Measurements from ENCODE around the gene TMEM129. TPM values are rescaled to one million over a fixed set of nuclear protein-coding genes. Genes with fewer than 3 reads are reported as not detected.

Gene TMEM129
- total RNA-seq, 2 experiments from 2014 or later, result 16.2 to 18.1 TPM

- CTCF ChIA-PET, result interaction anchor here (15.6 kb wide), 1 partner anchor 22 kb away, joined by 203 read pairs; no protein-coding TSS in a partner anchor
- POLR2A ChIA-PET, result no interaction called here
- Mint-ChIP-seq H3K36me3 (peaks cover 35% of the 10 kb centered on the region), H3K9me3 (no peaks in the 10 kb centered on the region), H3K4me1 (ENCODE audit: low read depth) (peaks cover 54% of the 10 kb centered on the region), H3K4me3 (peak overlapping the region; percentile 99), H3K27me3 (no peaks in the 10 kb centered on the region), H3K27ac (peak overlapping the region; percentile 94)
- intact Hi-C loops (cut with micrococcal nuclease), result no loop called here
- DNase-seq, result no peak
Observed at GRCh38 chr4:1715002-1715758, 5.9 kb downstream of the TMEM129 start.

GRCh38 chr4:1714303-1715001 lies 6.7 kb downstream of the TMEM129 start:
- intact Hi-C loops (cut with micrococcal nuclease), result no loop called here
- H3K27me3 Mint-ChIP-seq, result no peaks in the 10 kb centered on the region
- H3K27ac Mint-ChIP-seq, result peak overlapping the region; percentile 94
- CTCF ChIA-PET, result interaction anchor here (1.7 to 15.6 kb wide), 2 partner anchors 11 to 22 kb away, joined by 11 to 203 read pairs; no protein-coding TSS in a partner anchor
- POLR2A ChIA-PET, result interaction anchor here (0.9 to 3.4 kb wide), 2 partner anchors 9 to 21 kb away, joined by 4 to 21 read pairs; no protein-coding TSS in a partner anchor
- peaks cover 40% of the 10 kb centered on the region for H3K36me3 Mint-ChIP-seq
- no peak for DNase-seq
- no peaks in the 10 kb centered on the region for H3K9me3 Mint-ChIP-seq
- H3K4me1 Mint-ChIP-seq (ENCODE audit: low read depth), result peaks cover 54% of the 10 kb centered on the region
- peak overlapping the region; percentile 99 for H3K4me3 Mint-ChIP-seq

GRCh38 chr4:1713003-1713851 lies 7.9 kb downstream of the TMEM129 start:
- peaks cover 47% of the 10 kb centered on the region for H3K36me3 Mint-ChIP-seq

GRCh38 chr4:1712216-1713002 lies 8.7 kb downstream of the TMEM129 start, which contains the start of gene SLBP:
Gene SLBP, minus strand, starts transcription at chr4:1712319. Its CDS starts 131 bp downstream, at chr4:1712188.
- intact Hi-C loops (cut with micrococcal nuclease), result loop anchor here (1.0 to 2.0 kb wide), 5 partner anchors 9 to 366 kb away; partner anchors contain the start of genes NSD2, TACC3, TMEM129 and UVSSA
- Mint-ChIP-seq H3K4me1 (ENCODE audit: low read depth) (peaks cover 61% of the 10 kb centered on the region), H3K36me3 (peaks cover 50% of the 10 kb centered on the region), H3K27me3 (no peaks in the 10 kb centered on the region), H3K4me3 (peak within 1 kb of the TSS; percentile 99), H3K9me3 (no peaks in the 10 kb centered on the region), H3K27ac (peak within 1 kb of the TSS; percentile 94)
- ChIA-PET CTCF (interaction anchor here (1.0 to 15.6 kb wide), 6 partner anchors 10 to 36 kb away, joined by 3 to 203 read pairs (median 3); partner anchors contain the start of genes TACC3 and TMEM129), POLR2A (interaction anchor here (1.1 to 3.4 kb wide), 7 partner anchors 10 to 158 kb away, joined by 3 to 56 read pairs (median 5); partner anchors contain the start of genes NSD2, TACC3 and TMEM129)
- peak; percentile 99 for DNase-seq

More at GRCh38 chr4:1713003-1713851, 7.9 kb downstream of the TMEM129 start:
- Mint-ChIP-seq H3K27ac (peak overlapping the region; percentile 94), H3K9me3 (no peaks in the 10 kb centered on the region), H3K27me3 (no peaks in the 10 kb centered on the region), H3K4me3 (peak overlapping the region; percentile 99), H3K4me1 (ENCODE audit: low read depth) (peaks cover 58% of the 10 kb centered on the region)
- no peak for DNase-seq
- POLR2A ChIA-PET, result interaction anchor here (1.1 to 3.4 kb wide), 6 partner anchors 9 to 158 kb away, joined by 3 to 56 read pairs (median 6); partner anchors contain the start of genes NSD2, TACC3 and TMEM129
- intact Hi-C loops (cut with micrococcal nuclease), result loop anchor here (2.0 kb wide), 2 partner anchors 14 to 366 kb away; partner anchors contain the start of gene UVSSA
- CTCF ChIA-PET, result interaction anchor here (1.5 to 15.6 kb wide), 4 partner anchors 9 to 20 kb away, joined by 3 to 203 read pairs (median 13); partner anchors contain the start of genes TACC3 and TMEM129

- Mint-ChIP-seq H3K36me3 (peaks cover 50% of the 10 kb centered on the region), H3K27me3 (no peaks in the 10 kb centered on the region), H3K4me1 (ENCODE audit: low read depth) (peaks cover 60% of the 10 kb centered on the region), H3K4me3 (peak overlapping the region; percentile 89), H3K9me3 (no peaks in the 10 kb centered on the region), H3K27ac (peak overlapping the region; percentile 87)
- intact Hi-C loops (cut with micrococcal nuclease), result loop anchor here (1.0 to 2.0 kb wide), 5 partner anchors 10 to 365 kb away; partner anchors contain the start of genes NSD2, TACC3, TMEM129 and UVSSA
- ChIA-PET CTCF (interaction anchor here (0.7 to 15.6 kb wide), 7 partner anchors 9 to 97 kb away, joined by 3 to 203 read pairs (median 3); partner anchors contain the start of genes TACC3 and TMEM129), POLR2A (interaction anchor here (1.1 to 3.4 kb wide), 6 partner anchors 10 to 159 kb away, joined by 3 to 56 read pairs (median 6); partner anchors contain the start of genes NSD2, TACC3 and TMEM129)
- DNase-seq, result peak; percentile 60
Observed at GRCh38 chr4:1711571-1712215, 9.4 kb downstream of the TMEM129 start.

- POLR2A ChIA-PET, result interaction anchor here (1.3 to 3.4 kb wide), 5 partner anchors 10 to 33 kb away, joined by 3 to 56 read pairs (median 13); partner anchors contain the start of genes TACC3 and TMEM129
- intact Hi-C loops (cut with micrococcal nuclease), result no loop called here
- Mint-ChIP-seq H3K4me3 (peak overlapping the region; percentile 89), H3K27me3 (no peaks in the 10 kb centered on the region), H3K36me3 (peaks cover 52% of the 10 kb centered on the region), H3K9me3 (no peaks in the 10 kb centered on the region), H3K27ac (peak overlapping the region; percentile 87), H3K4me1 (ENCODE audit: low read depth) (peaks cover 61% of the 10 kb centered on the region)
- CTCF ChIA-PET, result interaction anchor here (0.7 to 15.6 kb wide), 4 partner anchors 10 to 98 kb away, joined by 3 to 203 read pairs (median 12); partner anchors contain the start of genes TACC3 and TMEM129
- DNase-seq, result no peak
Observed at GRCh38 chr4:1711055-1711570, 10.0 kb downstream of the TMEM129 start.

GRCh38 chr4:1708581-1708980 lies 12.5 kb downstream of the TMEM129 start:
- DNase-seq, result no peak
- no peaks in the 10 kb centered on the region for H3K9me3 Mint-ChIP-seq
- H3K4me1 Mint-ChIP-seq (ENCODE audit: low read depth), result peaks cover 59% of the 10 kb centered on the region
- H3K27ac Mint-ChIP-seq, result no peak overlapping the region
- intact Hi-C loops (cut with micrococcal nuclease), result no loop called here
- POLR2A ChIA-PET, result interaction anchor here (2.3 to 2.4 kb wide), 2 partner anchors 12 to 14 kb away, joined by 11 to 13 read pairs; partner anchors contain the start of genes TACC3 and TMEM129
- CTCF ChIA-PET, result interaction anchor here (2.1 to 15.6 kb wide), 3 partner anchors 15 to 18 kb away, joined by 6 to 203 read pairs (median 8); no protein-coding TSS in a partner anchor
- peaks cover 57% of the 10 kb centered on the region for H3K36me3 Mint-ChIP-seq
- H3K27me3 Mint-ChIP-seq, result no peaks in the 10 kb centered on the region
- no peak overlapping the region for H3K4me3 Mint-ChIP-seq

GRCh38 chr4:1706358-1706757 lies 14.8 kb downstream of the TMEM129 start:
- intact Hi-C loops (cut with micrococcal nuclease), result no loop called here
- Mint-ChIP-seq H3K36me3 (peaks cover 65% of the 10 kb centered on the region), H3K27ac (no peak overlapping the region), H3K4me1 (ENCODE audit: low read depth) (peaks cover 73% of the 10 kb centered on the region), H3K4me3 (no peak overlapping the region), H3K27me3 (no peaks in the 10 kb centered on the region), H3K9me3 (no peaks in the 10 kb centered on the region)
- no peak for DNase-seq
- ChIA-PET CTCF (interaction anchor here (0.6 to 15.6 kb wide), 2 partner anchors 14 to 284 kb away, joined by 3 to 203 read pairs; no protein-coding TSS in a partner anchor), POLR2A (interaction anchor here (0.6 to 1.0 kb wide), 2 partner anchors 12 to 15 kb away, joined by 4 to 6 read pairs; partner anchors contain the start of genes TACC3 and TMEM129)

- DNase-seq, result no peak
- H3K27ac Mint-ChIP-seq, result no peak overlapping the region
- CTCF ChIA-PET, result interaction anchor here (15.6 kb wide), 1 partner anchor 13 kb away, joined by 203 read pairs; no protein-coding TSS in a partner anchor
- no peak overlapping the region for H3K4me3 Mint-ChIP-seq
- H3K4me1 Mint-ChIP-seq (ENCODE audit: low read depth), result peaks cover 68% of the 10 kb centered on the region
- H3K36me3 Mint-ChIP-seq, result peaks cover 62% of the 10 kb centered on the region
- POLR2A ChIA-PET, result interaction anchor here (1.0 kb wide), 1 partner anchor 15 kb away, joined by 4 read pairs; the partner anchor contains the start of genes TACC3 and TMEM129
- no peaks in the 10 kb centered on the region for H3K27me3 Mint-ChIP-seq
- no peaks in the 10 kb centered on the region for H3K9me3 Mint-ChIP-seq
- intact Hi-C loops (cut with micrococcal nuclease), result no loop called here
Observed at GRCh38 chr4:1705732-1706131, 15.4 kb downstream of the TMEM129 start.

Data from activated CD4-positive, alpha-beta memory T cell treated with anti-CD3 and anti-CD28 coated beads for 36 hours (primary cell).